Measurements from ENCODE around the gene EGR2.

EGR2 gene

DNA sequence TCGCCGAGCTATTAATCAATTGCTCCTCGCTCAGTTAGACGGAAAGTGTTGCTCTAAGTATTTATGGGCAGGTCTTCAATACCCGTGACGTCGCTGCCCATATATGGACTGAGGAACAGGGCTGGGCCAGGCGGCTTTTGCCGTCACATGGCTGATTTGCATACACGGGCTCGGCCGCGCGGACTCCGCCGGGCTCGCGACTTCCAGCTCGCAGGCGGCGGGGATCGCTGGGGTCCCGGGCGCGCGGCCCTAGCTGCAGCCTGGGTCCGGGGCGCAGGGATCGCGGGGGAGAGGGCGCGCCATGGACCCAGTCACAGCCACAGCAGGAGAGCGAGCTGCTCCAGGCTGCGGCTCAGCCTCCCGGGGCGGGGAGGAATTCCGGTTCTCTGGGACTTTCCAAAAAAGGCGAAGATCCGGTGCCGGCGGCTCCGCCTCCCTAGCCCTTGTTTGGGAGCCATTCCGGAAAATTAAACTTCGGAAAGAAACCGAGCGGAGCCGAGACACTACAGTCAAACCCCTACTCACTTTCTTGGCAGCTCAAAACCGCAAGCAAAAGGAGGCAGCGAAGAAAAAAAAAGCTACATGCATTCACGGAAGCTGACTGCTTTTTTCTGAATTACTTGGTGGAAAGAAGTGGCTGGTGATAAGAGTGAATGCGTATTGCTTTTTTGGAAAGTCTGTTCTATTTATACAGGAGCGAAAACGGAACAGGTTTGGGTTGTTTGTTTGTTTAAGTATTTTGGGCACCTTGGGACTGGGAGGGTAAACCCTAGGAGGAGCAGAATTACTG is at the start of gene EGR2:
TSS of gene EGR2 (minus strand) at position 36 of the 790 bp plus-strand sequence. CDS start 337 bp downstream, outside the sequence.
- DNase-seq = no peak

DNA sequence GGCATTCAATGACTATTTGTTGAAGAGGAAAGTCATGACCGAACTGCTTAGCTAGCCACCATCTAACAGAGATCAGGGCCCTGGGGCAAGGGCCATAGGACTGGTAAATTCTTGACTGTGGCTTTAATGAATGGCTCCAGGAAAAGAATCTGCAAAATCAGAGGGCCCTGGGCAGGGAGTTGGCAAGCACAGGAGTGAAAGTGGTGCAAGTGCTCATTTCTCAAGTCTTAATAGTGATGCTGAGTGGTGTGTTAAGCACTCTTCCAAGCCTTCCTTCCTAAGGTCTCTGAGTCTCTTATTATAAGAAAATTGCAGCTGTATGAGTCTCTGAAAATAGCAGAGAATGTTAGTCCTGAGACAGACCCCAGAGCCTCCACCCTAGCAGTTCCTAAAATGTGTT is 46.3 kb upstream of the EGR2 start:
- no peak for DNase-seq

DNA sequence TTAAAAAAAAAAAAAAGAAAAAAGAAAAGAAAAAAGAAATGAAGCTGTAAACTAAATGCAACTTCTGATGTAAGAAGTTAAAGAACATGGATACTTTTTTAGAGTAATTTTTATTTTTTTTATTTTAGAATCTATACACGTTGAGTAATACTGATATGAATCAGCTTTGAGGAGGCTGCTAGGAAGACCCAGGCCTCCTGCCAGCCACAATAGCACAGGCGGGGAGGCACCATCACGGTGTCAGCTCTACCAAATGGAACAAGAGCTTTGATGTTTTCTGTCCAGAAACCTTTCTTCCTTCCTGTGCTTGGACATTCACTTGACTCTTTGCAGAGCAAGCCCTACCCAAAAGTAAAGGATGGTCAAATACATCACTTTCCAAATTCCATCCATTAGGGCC is 45.3 kb upstream of the EGR2 start:
- DNase-seq = no peak

DNA sequence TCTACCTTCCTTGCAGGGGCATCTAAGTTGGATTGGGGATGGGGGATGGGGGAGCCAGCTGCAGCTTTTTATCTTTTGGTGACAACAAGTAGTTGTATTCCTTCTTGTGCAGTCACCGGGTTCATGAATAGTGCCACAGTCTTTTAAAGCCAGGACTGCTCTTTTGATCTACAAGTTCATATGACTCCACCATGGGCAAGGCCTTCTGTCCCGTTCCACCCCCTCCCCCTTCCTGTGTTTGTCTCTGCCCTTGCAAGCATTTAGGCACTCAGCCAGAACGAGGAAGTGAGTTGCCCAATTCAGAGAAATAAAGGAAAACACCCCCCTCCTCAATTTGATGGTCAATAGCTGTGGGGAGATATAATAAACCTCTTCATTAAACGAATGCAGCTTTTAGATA is 44.8 kb upstream of the EGR2 start:
- DNase-seq = no peak

- no peak for DNase-seq
Observed at GRCh38 chr10:62858364-62858763, 42.2 kb upstream of the EGR2 start.

DNA sequence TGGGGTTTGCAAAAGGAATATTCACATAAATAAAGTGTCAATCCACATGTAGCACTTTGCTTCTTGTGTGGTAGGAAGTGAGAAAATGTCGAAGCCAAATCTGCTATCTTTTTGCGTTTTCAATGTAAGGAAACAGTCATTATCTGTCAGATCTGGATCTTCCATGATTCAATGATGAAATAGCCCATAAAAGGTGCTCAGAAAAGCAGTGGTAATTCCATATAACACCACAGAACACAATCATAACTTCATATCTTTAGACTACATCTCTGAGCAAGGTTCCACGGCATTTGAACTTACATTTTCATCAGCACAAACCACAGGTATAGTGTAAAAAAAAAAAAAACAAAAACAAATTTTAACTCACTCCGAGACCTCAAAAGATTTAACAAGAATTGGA is 39.9 kb upstream of the EGR2 start:
- DNase-seq = no peak

GRCh38 chr10:62853710-62854109 is 37.5 kb upstream of the EGR2 start:
- DNase-seq = no peak

GRCh38 chr10:62852961-62853702 is 37.0 kb upstream of the EGR2 start:
- DNase-seq = no peak

- no peak for DNase-seq
Observed at GRCh38 chr10:62851442-62851841, 35.3 kb upstream of the EGR2 start.

- DNase-seq = no peak
Observed at GRCh38 chr10:62850646-62851045, 34.5 kb upstream of the EGR2 start.

DNA sequence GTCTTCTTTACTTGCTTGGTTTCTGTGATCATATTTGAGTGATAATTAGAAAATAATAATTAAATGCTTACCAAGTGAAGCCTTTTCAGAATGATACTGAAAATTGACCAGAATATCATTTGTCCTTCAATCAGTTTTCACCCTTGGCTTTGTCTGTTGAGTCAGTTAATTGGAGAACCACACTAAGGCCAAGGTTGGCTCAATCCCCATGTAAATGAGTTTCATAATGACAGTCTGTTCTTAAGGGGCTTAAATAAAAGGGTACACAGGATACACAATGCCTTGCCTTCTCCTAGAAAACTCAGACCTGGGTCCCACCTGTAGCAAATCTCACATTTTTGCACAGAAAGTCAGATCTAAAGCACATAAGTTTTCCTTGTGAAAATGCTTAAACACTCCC is 31.3 kb upstream of the EGR2 start:
- DNase-seq = no peak

GRCh38 chr10:62844280-62845011 is 28.3 kb upstream of the EGR2 start:
- no peak for DNase-seq

- DNase-seq = no peak
Observed at GRCh38 chr10:62843600-62843999, 27.4 kb upstream of the EGR2 start.

- DNase-seq = no peak
Observed at GRCh38 chr10:62842983-62843382, 26.8 kb upstream of the EGR2 start.

DNA sequence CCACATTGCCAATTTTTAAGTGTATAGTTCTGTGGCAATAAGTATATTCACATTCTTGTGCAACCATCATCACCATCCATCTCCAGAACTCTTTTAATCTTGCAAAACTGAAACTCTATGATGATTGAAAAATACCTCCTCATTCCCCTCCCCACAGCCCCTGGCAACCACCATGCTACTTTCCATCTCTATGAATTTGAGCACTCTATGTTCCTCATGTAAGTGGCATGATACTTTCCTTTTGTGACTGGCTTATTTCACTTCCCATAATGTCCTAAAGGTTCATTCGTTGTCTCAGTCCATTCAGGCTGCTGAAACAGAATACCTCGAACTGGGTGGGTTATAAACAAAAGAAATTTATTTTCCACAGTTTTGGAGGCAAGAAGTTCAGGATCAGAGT is 23.4 kb upstream of the EGR2 start:
- no peak for DNase-seq

DNA sequence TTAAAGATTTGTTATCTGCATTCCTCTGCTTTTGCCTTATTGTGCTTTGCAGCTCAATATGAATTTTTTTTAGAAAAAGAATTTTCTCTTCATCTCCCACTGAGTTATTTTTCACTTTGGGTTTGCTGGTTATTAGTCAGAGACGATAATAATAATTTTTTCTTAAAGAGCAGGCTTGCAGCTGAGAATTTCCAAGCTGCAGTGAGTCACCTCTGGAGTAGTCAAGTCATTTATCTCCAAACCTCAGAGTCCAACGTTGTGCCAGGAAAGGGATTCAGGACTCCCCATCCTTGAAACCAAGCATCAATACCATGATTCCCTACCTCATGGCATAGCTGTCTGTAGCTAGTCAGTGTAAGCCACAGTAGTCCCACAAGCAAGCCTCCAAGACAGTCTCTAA is 15.2 kb upstream of the EGR2 start:
- DNase-seq = no peak

DNA sequence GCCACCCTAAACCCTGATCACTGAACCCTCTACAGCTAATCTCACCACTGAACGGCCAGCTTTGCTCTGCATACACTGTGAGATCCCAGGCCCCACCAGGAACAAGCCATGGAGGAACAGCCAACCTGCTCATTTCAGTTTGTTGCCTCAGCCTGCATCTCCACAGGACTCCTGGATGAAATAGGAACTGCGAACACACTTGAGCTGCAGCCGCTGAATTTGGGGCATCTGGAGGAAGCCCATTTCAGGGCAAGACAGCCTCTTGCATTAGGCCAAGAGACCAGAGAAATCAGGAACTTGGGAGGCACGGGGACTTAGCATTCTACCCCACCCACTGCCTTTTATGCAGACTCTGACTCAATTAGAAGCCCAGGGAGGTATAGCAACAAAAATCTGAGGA is 14.5 kb upstream of the EGR2 start:
- DNase-seq = no peak

DNA sequence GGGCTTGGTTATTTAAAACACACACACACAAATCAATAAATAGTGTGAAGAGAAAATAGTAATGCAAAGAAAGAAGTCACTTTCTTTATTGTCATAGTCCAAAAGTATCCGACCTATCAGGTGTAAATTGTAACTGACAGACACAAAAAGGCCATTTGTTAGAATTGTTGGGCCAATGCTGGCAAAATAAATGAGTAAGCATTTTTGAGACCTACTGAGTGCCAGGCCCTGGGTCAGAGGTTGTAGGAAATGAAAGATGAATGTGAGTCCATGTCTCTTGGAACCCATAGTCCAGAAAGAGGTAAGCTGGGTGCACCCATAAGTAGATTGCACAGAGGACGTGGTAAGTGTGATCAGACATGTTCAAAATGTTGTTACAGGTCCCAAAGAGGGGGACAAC is 13.5 kb upstream of the EGR2 start:
- DNase-seq = no peak

DNA sequence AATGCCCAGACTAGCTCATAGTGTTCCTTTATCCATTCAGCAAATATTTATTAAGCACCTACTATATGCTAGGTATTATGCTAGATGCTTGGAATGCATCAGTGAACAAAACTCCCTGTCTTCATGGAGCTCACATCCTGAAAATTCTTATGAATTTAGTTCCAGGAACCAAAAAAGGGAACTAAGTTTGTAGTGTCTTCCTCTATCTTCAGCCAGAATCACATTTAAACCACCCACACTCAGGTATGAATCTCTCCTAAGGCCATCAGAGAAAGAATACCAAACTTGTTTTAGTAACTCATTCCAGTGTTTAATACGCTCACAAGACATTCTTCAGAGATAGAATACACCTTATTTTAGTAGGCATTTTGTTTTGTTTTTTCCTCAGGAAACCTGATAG is 10.1 kb upstream of the EGR2 start:
- no peak for DNase-seq

- DNase-seq = no peak
Observed at GRCh38 chr10:62820586-62820985, 4.4 kb upstream of the EGR2 start.

GRCh38 chr10:62819141-62819920 is 3.2 kb upstream of the EGR2 start:
- DNase-seq = no peak

- DNase-seq = no peak
Observed at GRCh38 chr10:62818426-62819011, 2.4 kb upstream of the EGR2 start.

Measured in NCI-H187 (cell line).